PC-9 (cell line): ENCODE measurements around the gene ATP8B1.

ENCODE experiments used
- CTCF ChIP-seq: fragments of 200-600 bp; sonication (generic); conservative IDR thresholded peaks from 2 replicates; pipeline ENCODE4 v1.6.1; 2017; ENCODE audit warnings: mixed run types, antibody characterized with exemption, mild to moderate bottlenecking, moderate library complexity
- EZH2 ChIP-seq: fragments of 200-600 bp; sonication (generic); IDR thresholded peaks from 2 replicates; pipeline ENCODE4 v1.8.0; 2017; ENCODE audit warnings: antibody characterized with exemption, low read depth

- TF ChIP-seq CTCF, result no peak
- TF ChIP-seq EZH2, result no peak
Measured at GRCh38 chr18:57664568-57665165, 138.4 kb downstream of the ATP8B1 start.
